ENCODE measurements around the gene ZNF496. TPM values are rescaled to one million over a fixed set of nuclear protein-coding genes. Genes with fewer than 3 reads are reported as not detected.
A peak's percentile ranks its signal among the peaks of the same experiment; 100 is the strongest.

The ZNF496 gene
- total RNA-seq, 1 experiment from 2014 or later = 66.5 TPM

DNA sequence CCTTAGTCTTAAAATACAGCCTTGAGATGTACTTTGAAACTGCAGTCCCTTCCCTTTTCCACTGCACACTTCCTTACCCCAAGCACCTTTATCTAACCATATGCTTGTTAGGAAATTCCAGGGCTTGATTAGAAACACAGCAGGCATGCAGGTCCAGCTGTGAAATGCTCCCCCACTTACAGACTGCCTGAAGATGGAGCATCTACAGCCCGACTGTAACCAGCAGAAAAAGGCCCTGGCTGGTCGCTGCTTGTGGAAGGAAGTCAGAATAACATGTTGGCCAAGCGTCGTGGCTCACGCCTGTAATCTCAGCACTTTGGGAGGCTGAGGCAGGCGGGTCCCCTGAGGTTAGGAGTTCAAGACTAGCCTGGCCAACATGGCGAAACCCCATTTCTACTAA, 38.6 kb downstream of the ZNF496 start:
- H3K27me3 Mint-ChIP-seq (ENCODE audit: low read depth) = no peaks in the 10 kb centered on the region
- no peak overlapping the region for H3K56ac ChIP-seq (ENCODE audit: insufficient read length, low read depth, low read length)
- H4K8ac ChIP-seq (replicated peaks; ENCODE audit: insufficient read length, low read depth, low read length) = no peak overlapping the region
- TF ChIP-seq CTCF (conservative IDR thresholded peaks at IDR 0.05) = no peak
- H3K27me3 ChIP-seq (ENCODE audit: insufficient read depth, low read length) = no peaks in the 10 kb centered on the region
- peak overlapping the region in 1 of 2 experiments; percentile 55; a peak in 3 of 5 replicates for H3K4me3 Mint-ChIP-seq
- no peaks in the 10 kb centered on the region for H4K20me1 ChIP-seq (ENCODE audit: control insufficient read depth, insufficient read depth, insufficient read length)
- no peaks in the 10 kb centered on the region for H3K79me1 ChIP-seq (ENCODE audit: insufficient read depth, low read depth, low read length, poor library complexity, severe bottlenecking)
- no peak overlapping the region for H2BK12ac ChIP-seq (ENCODE audit: insufficient read length, low read depth, low read length)
- no peak for DNase-seq
- H3K4me1 ChIP-seq (ENCODE audit: insufficient read depth, low read length) = peaks cover 34% of the 10 kb centered on the region
- no peaks in the 10 kb centered on the region for H3K23me2 ChIP-seq (ENCODE audit: insufficient read length, low read depth, low read length, poor library complexity, severe bottlenecking)
- H3K9me3 Mint-ChIP-seq = peaks cover 0 to 4% of the 10 kb centered on the region in 2 experiments; a peak in 4 of 5 replicates
- H3K18ac ChIP-seq (ENCODE audit: insufficient read length, low read depth, low read length) = no peak overlapping the region
- H2BK120ac ChIP-seq (ENCODE audit: low read depth, low read length, poor library complexity, severe bottlenecking) = no peak overlapping the region
- H3K27ac Mint-ChIP-seq = no peak overlapping the region; a peak in 2 of 7 replicates
- no peak overlapping the region for H3T11ph ChIP-seq (ENCODE audit: low read length)
- H3K79me2 ChIP-seq (ENCODE audit: insufficient read depth, low read length) = no peaks in the 10 kb centered on the region
- H4K5ac ChIP-seq (ENCODE audit: insufficient read length, low read depth, low read length) = no peak overlapping the region
- WGBS (ENCODE audit: extremely low coverage, insufficient read length, low lambda C conversion rate) = no CpG with 5 or more reads among the region's 7 CpGs
- H2BK5ac ChIP-seq (ENCODE audit: insufficient read length, low read length) = no peak overlapping the region
- no peak overlapping the region for H3K14ac ChIP-seq (ENCODE audit: insufficient read depth, low read length)
- H4K91ac ChIP-seq (ENCODE audit: insufficient read length, low read depth, low read length) = no peak overlapping the region
- H3K27ac ChIP-seq (ENCODE audit: insufficient read length, low read depth, low read length) = no peak overlapping the region
- no peak overlapping the region for H2AFZ ChIP-seq (ENCODE audit: low read length)
- H3K23ac ChIP-seq (ENCODE audit: insufficient read length, low read depth, low read length) = no peak overlapping the region
- no peak overlapping the region for H2BK15ac ChIP-seq (ENCODE audit: low read depth, low read length)
- H2AK5ac ChIP-seq (ENCODE audit: insufficient read length, low read length) = no peak overlapping the region
- no peak overlapping the region for H3K4ac ChIP-seq (ENCODE audit: low read depth, low read length)
- H3K36me3 Mint-ChIP-seq (ENCODE audit: insufficient read depth in 1 of 3, low read depth in 3 of 3) = peaks cover 1 to 8% (median 8%) of the 10 kb centered on the region in 3 experiments; a peak in 5 of 7 replicates
- H3K9me3 ChIP-seq (ENCODE audit: control insufficient read depth, low read depth, low read length) = no peaks in the 10 kb centered on the region
- H3K4me1 Mint-ChIP-seq = peaks cover 71 to 77% of the 10 kb centered on the region in 2 experiments
- no peak overlapping the region for H2BK20ac ChIP-seq (ENCODE audit: low read depth, low read length, poor library complexity, severe bottlenecking)
- no peak overlapping the region for H3K4me2 ChIP-seq (ENCODE audit: insufficient read depth, insufficient read length, low read length)
- H3K9ac ChIP-seq (ENCODE audit: extremely low read depth, insufficient read length, low read length) = no peak overlapping the region

Measured in H9 (cell line).